ENCODE measurements around the gene TGFB1.

The TGFB1 gene

GRCh38 chr19:41299046-41299754 lies 54.5 kb downstream of the TGFB1 start:
- TF ChIP-seq GATA2 (IDR thresholded peaks at IDR 0.05; ENCODE audit: low read depth, low read length) (no peak), GATA3 (IDR thresholded peaks at IDR 0.05; ENCODE audit: low read depth, low read length) (no peak)

DNA sequence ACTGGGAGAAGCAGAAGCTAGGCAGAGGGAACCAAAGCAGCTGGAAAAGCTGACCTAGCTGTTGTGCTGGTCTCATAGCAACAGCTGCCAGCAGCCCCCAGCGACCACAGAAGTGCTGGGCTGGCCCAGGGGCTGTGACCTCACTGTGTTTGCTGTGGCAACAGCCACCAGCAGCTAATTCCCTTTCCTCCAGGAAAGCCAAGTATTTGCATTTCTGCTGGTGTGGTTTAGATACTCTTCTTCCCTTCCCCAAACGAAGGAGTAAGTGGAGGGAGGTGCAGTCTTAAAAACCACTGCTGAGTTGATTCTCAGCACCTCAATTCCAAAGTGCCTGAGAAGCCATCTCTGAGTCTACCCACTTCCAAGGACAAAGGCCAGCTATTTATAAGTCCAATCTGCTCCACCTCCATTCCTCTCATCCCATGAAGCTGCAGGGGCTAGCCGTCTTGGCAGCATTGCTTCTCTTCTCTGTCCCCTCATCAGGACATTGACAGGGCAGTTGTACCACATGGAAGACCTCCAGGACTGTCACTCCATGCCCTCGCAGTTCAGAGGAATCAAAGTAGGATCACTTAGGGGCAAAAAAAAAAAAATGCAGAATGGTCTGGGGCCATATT lies 55.3 kb downstream of the TGFB1 start:
- no peak for TF ChIP-seq GATA2 (IDR thresholded peaks at IDR 0.05; ENCODE audit: low read depth, low read length)
- no peak for TF ChIP-seq GATA3 (IDR thresholded peaks at IDR 0.05; ENCODE audit: low read depth, low read length)

GRCh38 chr19:41297628-41298347 lies 55.9 kb downstream of the TGFB1 start:
- no peak for TF ChIP-seq GATA2 (IDR thresholded peaks at IDR 0.05; ENCODE audit: low read depth, low read length)
- TF ChIP-seq GATA3 (IDR thresholded peaks at IDR 0.05; ENCODE audit: low read depth, low read length) = no peak

DNA sequence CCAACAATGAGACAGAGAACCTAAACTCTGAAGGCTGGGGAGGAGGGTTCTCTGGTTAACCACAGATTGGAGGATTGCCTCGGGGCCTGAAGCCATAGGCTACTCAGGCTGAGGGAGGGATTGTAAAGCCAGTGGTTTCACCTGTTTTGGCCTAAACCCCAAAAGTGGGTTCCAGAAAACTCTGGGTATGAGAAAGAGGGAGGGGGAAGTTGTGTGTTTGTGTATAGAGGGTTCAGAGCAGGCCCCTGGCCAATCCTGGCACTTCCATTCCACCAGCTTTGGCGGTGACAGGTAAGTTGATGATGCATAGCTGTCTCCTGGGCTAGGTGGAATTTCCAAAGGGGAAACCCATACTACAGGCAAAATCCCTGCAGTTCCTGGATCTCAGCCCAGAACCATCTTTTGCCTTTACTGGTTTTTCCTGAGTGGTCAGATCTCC lies 57.3 kb downstream of the TGFB1 start:
- TF ChIP-seq GATA2 (IDR thresholded peaks at IDR 0.05; ENCODE audit: low read depth, low read length) (no peak), GATA3 (IDR thresholded peaks at IDR 0.05; ENCODE audit: low read depth, low read length) (no peak)

DNA sequence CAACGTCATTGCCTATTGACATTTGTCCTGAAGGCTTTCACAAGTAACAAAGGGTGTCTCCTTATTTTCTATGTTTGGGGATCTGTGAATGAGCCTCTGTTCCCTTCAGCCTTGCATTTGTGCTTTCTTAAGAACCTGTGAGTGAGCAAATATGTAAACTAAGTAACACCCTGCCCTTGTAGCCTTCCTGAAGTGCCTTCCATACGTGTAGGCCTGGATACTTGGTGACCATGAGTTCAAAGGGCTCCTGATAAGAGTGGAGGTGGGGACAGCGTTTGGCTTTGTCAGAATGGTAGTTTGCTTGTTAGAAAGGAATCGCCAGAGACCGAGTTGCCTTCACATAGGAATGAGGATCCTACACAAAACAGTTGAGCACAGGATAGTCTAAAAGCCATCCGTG lies 58.2 kb downstream of the TGFB1 start:
- TF ChIP-seq GATA3 (IDR thresholded peaks at IDR 0.05; ENCODE audit: low read depth, low read length) = no peak
- TF ChIP-seq GATA2 (IDR thresholded peaks at IDR 0.05; ENCODE audit: low read depth, low read length) = no peak

DNA sequence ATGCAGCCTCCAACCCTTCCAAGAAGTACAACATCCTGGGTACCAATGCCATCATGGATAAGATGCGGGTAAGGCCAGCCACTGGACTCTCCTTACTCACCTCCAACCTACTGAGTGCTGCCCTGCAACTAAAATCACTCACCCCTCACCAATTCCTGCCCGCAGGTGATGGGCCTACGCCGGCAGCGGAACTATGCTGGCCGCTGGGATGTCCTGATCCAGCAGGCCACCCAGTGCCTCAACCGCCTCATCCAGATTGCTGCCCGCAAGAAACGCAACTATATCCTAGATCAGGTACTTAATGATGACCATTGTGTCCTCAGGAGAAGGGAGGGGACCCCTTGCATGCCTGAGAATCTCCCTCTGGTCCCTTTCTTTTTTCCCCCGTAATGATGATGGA lies 59.3 kb downstream of the TGFB1 start:
- no peak for TF ChIP-seq GATA2 (IDR thresholded peaks at IDR 0.05; ENCODE audit: low read depth, low read length)
- no peak for TF ChIP-seq GATA3 (IDR thresholded peaks at IDR 0.05; ENCODE audit: low read depth, low read length)

GRCh38 chr19:41288673-41289530 lies 64.8 kb downstream of the TGFB1 start:
- TF ChIP-seq GATA2 (IDR thresholded peaks at IDR 0.05; ENCODE audit: low read depth, low read length) (no peak), GATA3 (IDR thresholded peaks at IDR 0.05; ENCODE audit: low read depth, low read length) (no peak)

Measured in SH-SY5Y (cell line).